ENCODE results near the gene ITPR1. TPM values are rescaled to one million over a fixed set of nuclear protein-coding genes. Genes with fewer than 3 reads are reported as not detected.

ITPR1 gene
- total RNA-seq, 1 donor from 2014 or later: 91.7 TPM

GRCh38 chr3:4800595-4800994, 307.4 kb downstream of the ITPR1 start:
- intact Hi-C loops (cut with DNase I): no loop called here
- Histone ChIP-seq H3K27me3 (no peaks in the 10 kb centered on the region), H3K36me3 (peaks cover 21% of the 10 kb centered on the region)

DNA sequence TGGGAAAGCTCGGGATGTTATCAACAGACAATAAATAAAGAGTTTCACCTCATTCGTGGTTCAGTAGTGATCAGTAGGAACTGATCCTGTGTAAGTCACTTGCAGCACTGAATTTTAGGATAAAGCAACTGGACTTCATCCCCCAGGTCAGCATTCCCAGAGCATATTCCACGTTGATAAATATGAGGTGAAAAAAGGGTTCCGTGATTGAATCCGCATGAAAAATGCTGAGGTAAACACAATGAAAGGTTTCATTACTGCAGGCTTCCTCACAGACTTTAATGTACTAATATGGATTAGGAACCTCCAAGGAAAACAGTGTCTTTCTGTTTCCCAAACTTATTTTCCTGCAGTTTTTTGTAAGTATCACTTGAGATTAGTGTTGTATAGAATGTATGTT, 308.7 kb downstream of the ITPR1 start:
- Histone ChIP-seq H3K4me3 (no peak overlapping the region), H3K27me3 (no peaks in the 10 kb centered on the region), H3K27ac (no peak overlapping the region), H3K36me3 (peaks cover 27% of the 10 kb centered on the region), H3K9me3 (no peaks in the 10 kb centered on the region), H3K4me1 (no peaks in the 10 kb centered on the region)
- TF ChIP-seq, protein P1, sequence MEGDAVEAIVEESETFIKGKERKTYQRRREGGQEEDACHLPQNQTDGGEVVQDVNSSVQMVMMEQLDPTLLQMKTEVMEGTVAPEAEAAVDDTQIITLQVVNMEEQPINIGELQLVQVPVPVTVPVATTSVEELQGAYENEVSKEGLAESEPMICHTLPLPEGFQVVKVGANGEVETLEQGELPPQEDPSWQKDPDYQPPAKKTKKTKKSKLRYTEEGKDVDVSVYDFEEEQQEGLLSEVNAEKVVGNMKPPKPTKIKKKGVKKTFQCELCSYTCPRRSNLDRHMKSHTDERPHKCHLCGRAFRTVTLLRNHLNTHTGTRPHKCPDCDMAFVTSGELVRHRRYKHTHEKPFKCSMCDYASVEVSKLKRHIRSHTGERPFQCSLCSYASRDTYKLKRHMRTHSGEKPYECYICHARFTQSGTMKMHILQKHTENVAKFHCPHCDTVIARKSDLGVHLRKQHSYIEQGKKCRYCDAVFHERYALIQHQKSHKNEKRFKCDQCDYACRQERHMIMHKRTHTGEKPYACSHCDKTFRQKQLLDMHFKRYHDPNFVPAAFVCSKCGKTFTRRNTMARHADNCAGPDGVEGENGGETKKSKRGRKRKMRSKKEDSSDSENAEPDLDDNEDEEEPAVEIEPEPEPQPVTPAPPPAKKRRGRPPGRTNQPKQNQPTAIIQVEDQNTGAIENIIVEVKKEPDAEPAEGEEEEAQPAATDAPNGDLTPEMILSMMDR (IDR thresholded peaks at IDR 0.05): no peak
- ATAC-seq (no peak), DNase-seq (no peak)
- intact Hi-C loops (cut with DNase I): no loop called here

More at GRCh38 chr3:4800595-4800994, 307.4 kb downstream of the ITPR1 start:
- H3K4me1 ChIP-seq: no peaks in the 10 kb centered on the region
- H3K27ac ChIP-seq: no peak overlapping the region
- no peak for ATAC-seq
- TF ChIP-seq, protein P1 (IDR thresholded peaks at IDR 0.05): no peak
- DNase-seq: no peak
- no peaks in the 10 kb centered on the region for H3K9me3 ChIP-seq
- H3K4me3 ChIP-seq: no peak overlapping the region

GRCh38 chr3:4802903-4803302, 309.8 kb downstream of the ITPR1 start:
- Histone ChIP-seq H3K27ac (no peak overlapping the region), H3K4me1 (no peaks in the 10 kb centered on the region), H3K9me3 (no peaks in the 10 kb centered on the region), H3K36me3 (peaks cover 35% of the 10 kb centered on the region), H3K27me3 (no peaks in the 10 kb centered on the region), H3K4me3 (no peak overlapping the region)
- TF ChIP-seq, protein P1 (IDR thresholded peaks at IDR 0.05): no peak
- no peak for DNase-seq
- intact Hi-C loops (cut with DNase I): no loop called here
- ATAC-seq: no peak

- Histone ChIP-seq H3K4me3 (no peak overlapping the region), H3K9me3 (no peaks in the 10 kb centered on the region), H3K36me3 (peaks cover 37% of the 10 kb centered on the region), H3K27me3 (no peaks in the 10 kb centered on the region), H3K4me1 (no peaks in the 10 kb centered on the region), H3K27ac (no peak overlapping the region)
- intact Hi-C loops (cut with DNase I): no loop called here
- DNase-seq (no peak), ATAC-seq (no peak)
- TF ChIP-seq, protein P1 (IDR thresholded peaks at IDR 0.05): no peak
These were observed 311.3 kb downstream of the ITPR1 start for GRCh38 chr3:4804161-4805058.

DNA sequence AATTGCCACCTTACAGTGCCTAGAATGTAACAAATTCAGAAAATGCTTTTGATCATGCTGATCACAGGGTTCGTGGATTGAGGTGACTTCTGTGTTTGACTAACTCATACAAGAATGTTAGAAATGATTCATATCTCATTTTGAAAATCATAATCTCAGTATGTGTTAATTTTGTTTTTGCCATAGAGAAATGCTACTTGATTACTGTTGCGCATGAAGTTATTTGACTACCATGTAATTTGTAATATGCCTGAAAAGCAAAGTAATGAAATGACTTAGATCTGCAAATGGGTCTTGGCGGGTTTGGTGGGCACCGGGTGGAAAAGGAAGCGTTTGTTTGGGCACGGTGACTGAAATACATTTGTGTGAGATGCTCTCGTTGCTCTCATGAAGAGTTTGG, 312.5 kb downstream of the ITPR1 start:
- TF ChIP-seq, protein P1 (IDR thresholded peaks at IDR 0.05): no peak
- ATAC-seq: no peak
- Histone ChIP-seq H3K4me1 (no peaks in the 10 kb centered on the region), H3K27ac (no peak overlapping the region), H3K4me3 (no peak overlapping the region), H3K36me3 (peaks cover 35% of the 10 kb centered on the region), H3K9me3 (no peaks in the 10 kb centered on the region), H3K27me3 (no peaks in the 10 kb centered on the region)
- intact Hi-C loops (cut with DNase I): no loop called here
- DNase-seq: no peak
